Activated CD8-positive, alpha-beta memory T cell treated with anti-CD3 and anti-CD28 coated beads, Interleukin-2, amount 50 U/mL, for 24 hours (primary cell): ENCODE measurements around the gene NUMA1.

Source experiments
- DNase-seq: peaks from one replicate; pipeline ENCODE4 v3.0.0-alpha.2; 2020; ENCODE audit errors: extremely low read depth

Gene NUMA1

DNA sequence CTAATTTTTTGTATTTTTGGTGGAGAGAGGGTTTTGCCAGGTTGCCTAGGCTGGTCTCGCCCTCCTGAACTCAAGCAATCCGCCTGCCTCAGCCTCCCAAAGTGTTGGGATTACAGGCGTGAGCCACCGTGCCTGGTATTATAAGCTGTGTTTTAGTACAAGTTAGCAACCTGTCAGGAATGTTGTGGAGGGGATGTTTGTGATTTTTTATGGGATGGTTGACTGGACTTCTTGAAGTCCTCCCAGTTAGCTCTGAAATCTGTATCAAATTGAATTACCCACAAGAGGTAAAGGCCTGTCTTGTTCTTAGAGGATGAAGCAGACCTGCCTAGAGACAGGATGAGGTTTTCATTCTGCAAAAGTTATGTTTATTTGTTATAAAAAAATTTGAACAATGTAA lies 115.7 kb downstream of the NUMA1 start:
- DNase-seq, result no peak

DNA sequence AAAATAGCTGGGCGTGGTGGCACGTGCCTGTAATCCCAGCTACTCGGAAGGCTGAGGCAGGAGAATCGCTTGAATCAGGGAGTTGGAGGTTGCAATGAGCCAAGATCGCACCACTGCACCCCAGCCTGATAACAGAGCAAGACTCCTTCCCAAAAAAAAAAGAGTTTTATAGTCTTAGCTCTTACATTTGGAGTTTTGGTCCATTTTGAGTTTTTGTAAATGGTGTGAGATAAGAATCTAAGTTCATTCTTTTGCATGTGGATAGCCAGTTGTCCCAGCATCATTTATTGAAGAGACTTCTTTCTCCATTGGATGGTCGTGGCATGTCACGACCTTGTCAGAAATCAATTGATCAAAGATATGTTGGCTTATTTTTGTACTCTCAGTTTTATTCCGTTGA lies 116.9 kb downstream of the NUMA1 start:
- DNase-seq, result no peak

DNA sequence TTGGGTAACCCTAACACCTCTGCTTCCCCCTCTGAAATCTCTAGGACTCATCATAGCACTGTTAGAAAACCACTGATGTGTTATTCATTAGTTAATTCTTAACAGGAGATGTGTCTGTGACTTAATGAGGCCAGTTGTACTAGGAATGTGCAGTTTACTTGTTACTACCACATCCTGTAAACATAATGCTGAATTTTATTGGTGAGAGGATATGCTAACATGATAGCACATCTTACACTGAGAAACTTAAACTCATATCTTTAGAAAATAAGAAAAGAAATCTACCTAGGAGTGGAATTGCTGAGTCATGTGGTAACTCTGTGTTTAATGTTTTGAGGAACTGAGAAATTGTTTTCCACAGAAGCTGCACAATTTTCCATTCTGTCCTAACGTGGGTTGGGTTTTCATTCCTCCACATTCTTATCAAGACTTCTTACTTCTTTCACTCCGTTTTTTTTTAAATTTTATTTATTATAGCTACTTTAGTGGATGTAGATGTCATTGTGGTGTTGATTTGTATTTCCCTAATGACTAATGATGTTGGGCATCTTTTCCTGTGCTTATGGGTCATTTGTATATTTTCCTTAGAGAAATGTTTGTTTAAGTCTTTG lies 117.8 kb downstream of the NUMA1 start:
- DNase-seq, result no peak

DNA sequence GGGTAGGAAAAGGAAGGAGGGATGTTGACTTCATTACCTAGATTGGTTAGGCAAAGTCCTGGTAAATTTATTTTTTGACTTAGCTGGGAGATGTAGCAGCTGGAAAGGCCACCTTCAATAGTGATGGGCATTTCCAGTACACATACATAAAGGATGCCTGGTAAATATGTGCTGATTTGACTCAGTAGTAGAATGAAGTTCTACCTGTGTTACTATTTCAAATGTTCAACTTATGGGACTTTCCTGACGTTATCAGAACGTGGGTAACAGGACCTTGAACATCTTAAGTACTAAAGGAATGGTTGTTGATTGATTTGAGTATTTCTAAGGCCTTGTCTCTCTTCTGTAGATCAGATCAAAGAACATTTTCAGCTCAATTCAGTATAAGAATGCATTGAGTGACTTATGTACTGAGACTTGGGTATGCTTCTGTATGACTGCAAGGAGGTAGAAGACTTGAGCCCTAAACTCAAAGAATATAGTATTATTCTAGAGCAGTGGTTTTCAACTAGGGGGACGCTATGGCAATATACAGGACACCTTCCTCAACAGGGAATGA lies 124.4 kb downstream of the NUMA1 start:
- no peak for DNase-seq
